ENCODE results near the gene ABHD14A. TPM values are rescaled to one million over a fixed set of nuclear protein-coding genes. Genes with fewer than 3 reads are reported as not detected.
A peak's percentile ranks its signal among the peaks of the same experiment; 100 is the strongest.

Gene ABHD14A
- total RNA-seq, 4 donors from 2014 or later, result 19.0 to 53.4 (median 24.5) TPM

GRCh38 chr3:51954713-51955112, 20.2 kb upstream of the ABHD14A start:
- TF ChIP-seq CTCF (IDR thresholded peaks at IDR 0.05), result no peak
- DNase-seq (ENCODE audit: low spot score) (no peak), ATAC-seq (ENCODE audit: low FRiP score) (no peak)

GRCh38 chr3:51955175-51955892, 19.5 kb upstream of the ABHD14A start, which contains the start of gene GPR62:
Gene GPR62, plus strand, starts transcription at chr3:51955381. Its CDS starts 272 bp downstream, at chr3:51955653.
- TF ChIP-seq CTCF (IDR thresholded peaks at IDR 0.05), result no peak
- no peak for ATAC-seq (ENCODE audit: low FRiP score)
- no peak for DNase-seq (ENCODE audit: low spot score)

GRCh38 chr3:51955893-51956770, 18.7 kb upstream of the ABHD14A start:
- DNase-seq (ENCODE audit: low spot score), result no peak
- no peak for TF ChIP-seq CTCF (IDR thresholded peaks at IDR 0.05)
- peak; percentile 77 for ATAC-seq (ENCODE audit: low FRiP score)

GRCh38 chr3:51957520-51958205, 17.2 kb upstream of the ABHD14A start:
- DNase-seq (ENCODE audit: low spot score) (no peak), ATAC-seq (ENCODE audit: low FRiP score) (no peak)
- no peak for TF ChIP-seq CTCF (IDR thresholded peaks at IDR 0.05)

GRCh38 chr3:51958603-51959521, 16.0 kb upstream of the ABHD14A start:
- ATAC-seq (ENCODE audit: low FRiP score), result no peak
- TF ChIP-seq CTCF (IDR thresholded peaks at IDR 0.05), result no peak

GRCh38 chr3:51959651-51960050, 15.2 kb upstream of the ABHD14A start:
- no peak for TF ChIP-seq CTCF (IDR thresholded peaks at IDR 0.05)
- no peak for DNase-seq (ENCODE audit: low spot score)
- no peak for ATAC-seq (ENCODE audit: low FRiP score)

More at GRCh38 chr3:51958603-51959521, 16.0 kb upstream of the ABHD14A start:
- DNase-seq (ENCODE audit: low spot score), result no peak
